Activated CD4-positive, alpha-beta memory T cell treated with anti-CD3 and anti-CD28 coated beads, Interleukin-2, amount 10 ng/mL, durations not matched to agents 7 days and 5 days (primary cell): ENCODE results near the gene CDH4. TPM values are rescaled to one million over a fixed set of nuclear protein-coding genes. Genes with fewer than 3 reads are reported as not detected.

Experiments used
- CTCF ChIA-PET: fragments of 350-600 bp; sonication (Branson Sonifier 250); formaldehyde crosslinking; loops from one replicate; lab custom pipeline; 2021; ENCODE audit warnings: antibody characterized with exemption, inconsistent platforms; lab: Charles Lee
- POLR2A ChIA-PET: fragments of 350-600 bp; sonication (Branson Sonifier 250); formaldehyde crosslinking; loops from one replicate; lab custom pipeline; 2021; ENCODE audit warnings: antibody characterized with exemption; lab: Charles Lee
- DNase-seq: peaks from one replicate; pipeline ENCODE4 v3.0.0-alpha.2; 2020
- H3K27ac Mint-ChIP-seq: one replicate; pipeline ENCODE4 v1.8.0; 2021; ENCODE audit warnings: mild to moderate bottlenecking, mixed read lengths
- H3K27me3 Mint-ChIP-seq: one replicate; pipeline ENCODE4 v1.8.0; 2021; ENCODE audit warnings: mixed read lengths
- H3K36me3 Mint-ChIP-seq: one replicate; pipeline ENCODE4 v1.8.0; 2021; ENCODE audit warnings: low read depth, mixed read lengths
- H3K4me1 Mint-ChIP-seq: one replicate; pipeline ENCODE4 v1.8.0; 2021; ENCODE audit warnings: mixed read lengths
- H3K4me3 Mint-ChIP-seq: one replicate; pipeline ENCODE4 v1.8.0; 2021; ENCODE audit warnings: mild to moderate bottlenecking, mixed read lengths
- H3K9me3 Mint-ChIP-seq: one replicate; pipeline ENCODE4 v1.8.0; 2021; ENCODE audit warnings: mixed read lengths
- total RNA-seq, 2 experiments: library from RNA; stranded (reverse); gene quantifications; one replicate each; pipeline ENCODE4 v1.2.3, GENCODE V29; 2021

CDH4 gene
- total RNA-seq, 2 experiments from 2014 or later: 0.15 to 0.20 TPM

GRCh38 chr20:61661583-61661982, 409.5 kb downstream of the CDH4 start:
- Mint-ChIP-seq H3K4me1 (no peaks in the 10 kb centered on the region), H3K4me3 (no peak overlapping the region), H3K27ac (no peak overlapping the region), H3K27me3 (no peaks in the 10 kb centered on the region), H3K9me3 (no peaks in the 10 kb centered on the region), H3K36me3 (no peaks in the 10 kb centered on the region)
- CTCF ChIA-PET: no interaction called here
- DNase-seq: no peak
- POLR2A ChIA-PET: no interaction called here

GRCh38 chr20:61662226-61662967, 410.3 kb downstream of the CDH4 start:
- Mint-ChIP-seq H3K4me1 (no peaks in the 10 kb centered on the region), H3K36me3 (no peaks in the 10 kb centered on the region), H3K4me3 (no peak overlapping the region), H3K27ac (no peak overlapping the region), H3K27me3 (no peaks in the 10 kb centered on the region), H3K9me3 (no peaks in the 10 kb centered on the region)
- POLR2A ChIA-PET: no interaction called here
- DNase-seq: no peak
- CTCF ChIA-PET: no interaction called here

- Mint-ChIP-seq H3K27ac (no peak overlapping the region), H3K9me3 (no peaks in the 10 kb centered on the region), H3K4me1 (no peaks in the 10 kb centered on the region), H3K36me3 (no peaks in the 10 kb centered on the region), H3K4me3 (no peak overlapping the region), H3K27me3 (no peaks in the 10 kb centered on the region)
- no peak for DNase-seq
- CTCF ChIA-PET: no interaction called here
- POLR2A ChIA-PET: no interaction called here
Observed at GRCh38 chr20:61662968-61663331, 410.9 kb downstream of the CDH4 start.

GRCh38 chr20:61663521-61664425, 411.7 kb downstream of the CDH4 start:
- no peak for DNase-seq
- POLR2A ChIA-PET: no interaction called here
- CTCF ChIA-PET: no interaction called here
- Mint-ChIP-seq H3K9me3 (no peaks in the 10 kb centered on the region), H3K27me3 (no peaks in the 10 kb centered on the region), H3K27ac (no peak overlapping the region), H3K4me1 (no peaks in the 10 kb centered on the region), H3K36me3 (no peaks in the 10 kb centered on the region), H3K4me3 (no peak overlapping the region)

GRCh38 chr20:61664556-61665320, 412.7 kb downstream of the CDH4 start:
- POLR2A ChIA-PET: no interaction called here
- Mint-ChIP-seq H3K4me1 (no peaks in the 10 kb centered on the region), H3K27me3 (no peaks in the 10 kb centered on the region)

GRCh38 chr20:61665528-61666470, 413.7 kb downstream of the CDH4 start:
- CTCF ChIA-PET: no interaction called here
- no peak for DNase-seq
- Mint-ChIP-seq H3K4me1 (no peaks in the 10 kb centered on the region), H3K27me3 (no peaks in the 10 kb centered on the region), H3K27ac (no peak overlapping the region), H3K4me3 (no peak overlapping the region), H3K9me3 (no peaks in the 10 kb centered on the region), H3K36me3 (no peaks in the 10 kb centered on the region)
- POLR2A ChIA-PET: no interaction called here

More at GRCh38 chr20:61664556-61665320, 412.7 kb downstream of the CDH4 start:
- CTCF ChIA-PET: no interaction called here
- Mint-ChIP-seq H3K4me3 (no peak overlapping the region), H3K9me3 (no peaks in the 10 kb centered on the region), H3K27ac (no peak overlapping the region), H3K36me3 (no peaks in the 10 kb centered on the region)
- DNase-seq: no peak

- CTCF ChIA-PET: no interaction called here
- POLR2A ChIA-PET: no interaction called here
- H3K27me3 Mint-ChIP-seq: no peaks in the 10 kb centered on the region
- no peaks in the 10 kb centered on the region for H3K4me1 Mint-ChIP-seq
- H3K4me3 Mint-ChIP-seq: no peak overlapping the region
- H3K36me3 Mint-ChIP-seq: no peaks in the 10 kb centered on the region
- no peaks in the 10 kb centered on the region for H3K9me3 Mint-ChIP-seq
- no peak overlapping the region for H3K27ac Mint-ChIP-seq
- DNase-seq: no peak
Observed at GRCh38 chr20:61666471-61666832, 414.4 kb downstream of the CDH4 start.

GRCh38 chr20:61667056-61667792, 415.2 kb downstream of the CDH4 start:
- H3K27ac Mint-ChIP-seq: no peak overlapping the region
- no peak overlapping the region for H3K4me3 Mint-ChIP-seq
- POLR2A ChIA-PET: no interaction called here
- H3K36me3 Mint-ChIP-seq: no peaks in the 10 kb centered on the region
- CTCF ChIA-PET: no interaction called here
- no peaks in the 10 kb centered on the region for H3K9me3 Mint-ChIP-seq
- DNase-seq: no peak
- H3K4me1 Mint-ChIP-seq: no peaks in the 10 kb centered on the region
- H3K27me3 Mint-ChIP-seq: no peaks in the 10 kb centered on the region

- POLR2A ChIA-PET: no interaction called here
- Mint-ChIP-seq H3K9me3 (no peaks in the 10 kb centered on the region), H3K4me3 (no peak overlapping the region), H3K36me3 (no peaks in the 10 kb centered on the region), H3K27ac (no peak overlapping the region), H3K4me1 (no peaks in the 10 kb centered on the region), H3K27me3 (no peaks in the 10 kb centered on the region)
- CTCF ChIA-PET: no interaction called here
- no peak for DNase-seq
Observed at GRCh38 chr20:61668065-61668650, 416.1 kb downstream of the CDH4 start.

- DNase-seq: no peak
- H3K4me1 Mint-ChIP-seq: no peaks in the 10 kb centered on the region
- no peak overlapping the region for H3K27ac Mint-ChIP-seq
- no peak overlapping the region for H3K4me3 Mint-ChIP-seq
- CTCF ChIA-PET: no interaction called here
- POLR2A ChIA-PET: no interaction called here
- no peaks in the 10 kb centered on the region for H3K36me3 Mint-ChIP-seq
- H3K9me3 Mint-ChIP-seq: no peaks in the 10 kb centered on the region
- no peaks in the 10 kb centered on the region for H3K27me3 Mint-ChIP-seq
Observed at GRCh38 chr20:61668771-61669503, 416.9 kb downstream of the CDH4 start.

- no peaks in the 10 kb centered on the region for H3K27me3 Mint-ChIP-seq
- no peak overlapping the region for H3K27ac Mint-ChIP-seq
- no peaks in the 10 kb centered on the region for H3K4me1 Mint-ChIP-seq
- no peak for DNase-seq
- no peaks in the 10 kb centered on the region for H3K36me3 Mint-ChIP-seq
- no peaks in the 10 kb centered on the region for H3K9me3 Mint-ChIP-seq
- CTCF ChIA-PET: no interaction called here
- H3K4me3 Mint-ChIP-seq: no peak overlapping the region
- POLR2A ChIA-PET: no interaction called here
Observed at GRCh38 chr20:61670274-61670673, 418.2 kb downstream of the CDH4 start.
